Peyer's patch (tissue), 4 donors: ENCODE measurements around the gene CDKN2A.

Experiments
- CTCF ChIP-seq, 6 experiments: fragments of 450-650 bp in 4 of 6; fragments of 200-600 bp in 2 of 6; sonication (generic) in 1 of 6; IDR thresholded peaks; one replicate each; pipeline ENCODE4 v1.5.1; 2017 to 2019; ENCODE audit warnings: antibody characterized with exemption in 6 of 6, mild to moderate bottlenecking in 3 of 6, moderate library complexity in 1 of 6
- POLR2A ChIP-seq, 2 donors: fragments of 450-650 bp; IDR thresholded peaks; one replicate each; pipeline ENCODE4 v1.5.1; 2017; ENCODE audit warnings: antibody characterized with exemption in 2 of 2, mild to moderate bottlenecking in 2 of 2, moderate library complexity in 2 of 2

GRCh38 chr9:22039258-22039657, 45.1 kb upstream of the CDKN2A start:
- no peak for TF ChIP-seq CTCF (IDR thresholded peaks at IDR 0.05)
- TF ChIP-seq POLR2A (IDR thresholded peaks at IDR 0.05), result no peak
